NCI-H526 (cell line): ENCODE data around the gene CDH20.
"Not testable (repeated sequence)": the region's sequence is repeated elsewhere in the genome, so short reads cannot be mapped to it uniquely, and the experiment has no call there.

Experiments used
- DNase-seq, 2 experiments: peaks; one replicate each; lab custom pipeline; 2025; lab: John Stamatoyannopoulos, UW

CDH20 gene

DNA sequence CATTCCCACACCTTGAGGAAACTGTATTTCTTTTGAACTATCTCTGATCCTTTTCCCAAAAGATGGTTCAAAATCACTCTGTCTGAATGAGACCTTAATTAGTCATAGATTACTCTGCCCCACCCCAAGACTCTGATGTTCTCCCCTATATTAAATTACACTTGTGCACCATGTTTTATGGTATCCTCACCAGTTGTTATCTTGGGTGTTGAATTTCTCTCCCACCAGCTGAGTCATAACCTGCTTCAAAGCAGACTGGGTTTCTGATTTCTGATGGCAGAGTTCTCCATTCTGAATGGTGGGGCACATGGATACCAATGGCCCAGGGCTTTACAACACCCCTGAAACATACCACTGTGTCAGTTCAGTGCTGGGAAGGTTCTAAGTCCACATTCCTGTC, 15.0 kb downstream of the CDH20 start:
- DNase-seq: no peak

DNA sequence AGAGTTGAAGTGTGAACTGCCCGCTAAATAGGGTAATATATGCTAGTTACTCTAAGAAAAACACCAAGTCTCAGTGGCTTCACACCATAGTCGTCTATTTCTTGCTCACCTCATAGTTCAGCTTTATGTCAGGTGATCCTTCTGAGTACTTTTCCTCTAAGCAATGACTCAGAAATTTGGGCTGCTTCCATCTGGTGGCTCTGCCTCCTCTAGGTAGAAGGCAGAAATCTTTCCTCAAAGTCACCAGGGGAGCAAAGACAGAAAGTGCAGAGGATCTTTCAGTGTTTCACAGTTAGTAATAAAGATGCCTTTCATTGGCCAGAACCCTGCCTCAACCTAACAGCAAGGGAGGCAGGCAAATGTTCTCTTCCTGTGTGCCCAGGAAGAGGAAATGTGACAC, 17.3 kb downstream of the CDH20 start:
- no peak for DNase-seq

DNA sequence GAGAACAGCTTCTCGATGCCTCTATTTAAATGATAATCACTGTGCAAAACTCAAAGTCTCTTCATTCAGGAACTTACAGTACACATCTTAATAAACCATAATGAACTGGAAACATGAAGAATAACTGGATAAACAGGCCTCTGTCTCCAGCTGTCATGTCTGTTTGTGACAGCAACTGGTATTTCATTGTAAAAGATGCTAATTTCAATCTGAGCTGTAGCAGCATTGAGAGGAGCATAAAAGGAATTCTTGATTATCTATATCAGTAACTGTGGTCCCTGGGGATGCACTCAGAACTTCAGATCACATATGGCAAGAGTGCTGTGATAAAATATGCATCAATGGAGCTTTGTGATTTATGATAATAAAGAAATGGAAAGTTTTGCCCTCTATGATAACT, 18.8 kb downstream of the CDH20 start:
- DNase-seq: no peak

DNA sequence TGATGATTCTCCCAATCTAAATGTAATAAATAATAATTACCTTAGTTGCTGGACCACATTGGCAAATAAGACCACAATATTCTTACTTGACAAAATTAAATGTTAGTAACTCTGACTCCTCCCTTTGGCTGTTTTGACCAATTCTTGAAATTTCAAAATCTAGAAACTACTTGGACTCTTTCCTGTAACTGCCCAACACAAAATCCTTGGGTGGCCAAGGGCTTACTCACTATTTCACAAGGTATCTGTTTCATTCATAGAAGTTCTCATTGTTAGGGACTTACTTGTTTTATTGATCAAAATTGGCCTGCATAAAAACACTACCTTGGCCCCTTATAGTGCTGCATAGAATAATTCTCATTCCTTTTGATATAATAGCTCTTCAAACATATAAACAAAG, 19.4 kb downstream of the CDH20 start:
- no peak for DNase-seq

DNA sequence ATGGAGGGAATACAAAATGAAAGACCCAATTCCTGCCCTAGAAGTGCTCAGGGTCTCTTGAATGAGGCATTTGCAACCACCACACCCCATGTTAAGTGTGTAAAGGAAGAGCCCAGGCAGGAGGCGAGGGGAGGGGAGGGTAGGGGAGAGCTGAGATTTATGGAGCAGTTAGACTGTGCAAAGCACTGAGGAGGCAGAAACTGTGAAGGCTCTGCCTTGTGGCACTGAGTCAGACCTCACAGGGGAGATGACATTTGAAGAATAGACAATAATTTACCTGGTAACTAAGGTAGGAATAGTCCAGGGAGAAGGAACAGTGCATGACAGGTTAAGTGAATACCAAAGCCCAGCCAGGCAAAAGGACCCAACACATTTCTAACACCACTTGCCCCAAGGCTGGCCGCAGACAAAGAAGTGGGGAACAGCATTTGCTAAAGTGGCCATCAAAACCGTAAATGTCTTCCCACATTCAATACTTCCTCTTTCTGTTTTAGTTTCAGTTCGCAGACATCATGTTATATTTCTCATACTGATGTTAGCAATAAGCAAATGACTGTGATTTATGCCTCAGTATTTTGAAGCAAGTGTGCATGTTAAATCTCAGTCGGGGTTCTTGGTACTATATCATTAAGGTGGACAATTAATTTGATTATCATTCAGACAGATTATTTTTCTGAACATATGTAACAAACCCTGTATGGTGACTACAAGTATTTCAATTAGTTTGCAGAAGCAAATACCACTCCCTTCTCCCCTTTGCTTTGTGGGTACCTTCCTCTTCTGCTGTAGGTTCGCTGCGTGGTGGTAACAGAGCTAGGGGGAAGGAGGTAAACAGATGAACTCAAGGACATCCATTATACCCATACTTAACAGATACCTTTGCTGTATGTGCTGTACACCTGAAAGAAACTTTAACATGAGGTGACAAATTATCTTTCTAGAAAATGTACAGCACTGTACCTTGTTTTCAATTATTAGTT, 27.5 kb downstream of the CDH20 start:
- DNase-seq: no peak

DNA sequence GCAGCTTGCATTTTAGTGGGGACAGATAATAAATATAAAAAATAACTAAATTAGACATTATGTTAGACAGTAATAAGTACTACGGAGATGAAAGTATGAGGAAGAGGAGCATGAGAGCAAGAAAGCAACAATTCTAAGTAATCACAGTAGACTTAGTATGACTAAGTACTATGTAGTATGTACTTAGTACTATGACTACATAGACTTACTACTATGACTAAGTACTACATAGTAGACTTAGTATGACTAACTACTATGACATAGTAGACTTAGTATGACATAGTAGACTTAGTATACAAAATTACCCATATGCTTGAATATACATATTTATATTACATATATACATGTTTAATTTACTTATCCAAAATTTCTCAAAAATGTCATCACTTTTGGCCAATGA, 29.3 kb downstream of the CDH20 start:
- no peak for DNase-seq

DNA sequence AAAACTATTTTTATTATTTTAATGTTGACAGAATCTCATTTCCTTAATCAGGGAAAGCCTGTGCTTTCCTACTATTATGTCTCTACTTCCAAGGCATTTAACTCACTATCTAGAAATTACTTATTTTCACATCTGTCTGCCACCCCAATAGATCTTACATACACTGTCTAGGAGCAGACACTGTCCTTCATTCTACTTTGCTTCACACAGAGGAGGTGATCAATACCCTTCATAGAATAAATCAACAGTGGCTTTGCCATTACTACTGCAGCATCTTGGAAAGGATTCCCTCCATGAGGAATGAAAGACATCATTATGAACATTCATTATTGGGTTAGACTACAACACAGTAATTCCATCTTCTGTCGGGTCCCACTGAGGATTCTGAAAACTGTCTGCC, 31.7 kb downstream of the CDH20 start:
- DNase-seq: no peak

DNA sequence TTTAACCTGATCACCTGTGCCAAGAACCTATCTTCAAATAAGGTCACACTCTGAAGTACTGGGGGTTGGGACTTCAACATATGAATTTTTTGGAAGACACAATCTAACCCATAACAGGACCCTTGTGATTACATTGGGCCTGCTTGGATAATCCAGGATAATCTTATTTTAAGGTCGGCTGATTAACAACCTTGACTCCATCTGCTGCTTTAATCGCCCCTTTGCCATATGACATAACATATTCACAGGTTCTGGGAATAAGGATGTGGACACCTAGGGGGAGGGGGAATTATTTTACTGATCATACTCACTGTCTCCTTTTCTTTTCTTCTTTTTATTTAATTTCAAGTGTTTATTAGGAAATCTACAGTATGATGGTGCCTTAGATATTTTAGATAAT, 34.8 kb downstream of the CDH20 start:
- DNase-seq: no peak

DNA sequence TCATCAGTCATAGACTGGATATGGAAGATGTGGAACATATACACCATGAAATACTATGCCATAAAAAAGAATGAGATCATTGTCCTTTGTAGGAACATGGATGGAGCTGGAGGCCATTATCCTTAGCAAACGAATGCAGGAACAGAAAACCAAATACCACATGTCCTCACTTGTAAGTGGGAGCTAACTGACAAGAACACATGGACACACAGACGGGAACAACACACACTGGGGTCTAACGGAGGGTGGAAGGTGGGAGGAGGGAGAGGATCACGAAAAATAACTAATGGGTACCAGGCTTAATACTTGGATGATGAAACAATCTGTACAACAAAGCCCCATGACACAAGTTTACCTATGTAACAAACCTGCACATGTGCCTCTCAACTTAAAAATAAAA, 36.4 kb downstream of the CDH20 start:
- DNase-seq: not testable (repeated sequence)

DNA sequence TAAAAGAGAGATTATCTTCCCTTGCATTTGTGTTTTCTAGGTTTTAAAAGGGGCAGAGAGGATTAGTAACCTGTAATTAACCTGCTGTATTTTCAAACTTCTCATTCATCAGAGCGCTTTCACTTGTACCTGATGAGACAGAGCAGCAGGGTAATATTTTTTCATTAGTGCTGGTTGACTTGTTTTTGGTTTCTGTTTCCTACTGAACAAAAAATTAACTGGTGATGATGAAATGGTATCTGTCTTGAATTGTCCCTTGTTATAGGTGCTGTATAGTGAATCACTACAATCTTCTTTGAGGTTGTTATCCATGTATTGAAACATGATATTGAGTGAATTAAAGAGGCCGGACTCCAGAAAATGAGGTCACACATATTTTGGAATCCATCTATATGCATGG, 37.9 kb downstream of the CDH20 start:
- DNase-seq: no peak

DNA sequence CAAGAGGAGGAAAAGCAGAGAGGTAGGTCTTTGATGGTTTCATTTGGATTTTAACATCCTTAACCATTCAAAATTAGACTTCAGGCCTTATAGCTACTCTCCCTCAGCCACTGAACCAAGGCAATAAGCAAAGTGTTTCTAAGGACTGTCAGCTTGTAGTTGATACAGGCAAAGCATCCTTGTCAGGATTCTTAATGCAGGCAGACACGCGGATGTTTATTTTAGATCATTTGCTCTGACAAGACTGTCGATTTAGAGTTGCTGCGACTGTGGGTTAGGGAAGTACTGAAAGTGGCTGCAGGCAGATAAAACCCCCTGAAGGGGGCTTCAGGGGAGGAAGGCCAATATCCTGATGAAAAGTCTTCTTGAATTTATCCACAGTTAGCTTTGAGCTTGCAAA, 46.6 kb downstream of the CDH20 start:
- no peak for DNase-seq

DNA sequence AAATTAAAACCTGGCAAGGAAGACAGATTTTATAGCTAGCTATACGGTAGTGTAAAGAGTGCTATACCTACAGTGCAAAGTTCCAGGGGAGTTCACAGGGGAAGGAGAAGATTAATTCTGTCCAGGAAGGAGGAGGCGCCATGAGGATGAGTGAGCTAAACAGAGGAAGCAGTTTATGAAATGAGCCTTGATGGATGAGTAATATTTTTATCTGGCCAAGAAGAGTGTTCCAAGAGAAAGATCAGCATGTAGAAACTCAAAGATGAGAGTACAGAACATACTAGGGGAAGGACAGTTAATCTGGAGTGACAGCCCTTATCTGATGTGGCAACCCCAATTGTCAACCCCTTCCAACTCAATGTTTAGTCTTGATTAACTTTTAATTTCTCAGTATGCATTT, 54.8 kb downstream of the CDH20 start:
- no peak for DNase-seq

DNA sequence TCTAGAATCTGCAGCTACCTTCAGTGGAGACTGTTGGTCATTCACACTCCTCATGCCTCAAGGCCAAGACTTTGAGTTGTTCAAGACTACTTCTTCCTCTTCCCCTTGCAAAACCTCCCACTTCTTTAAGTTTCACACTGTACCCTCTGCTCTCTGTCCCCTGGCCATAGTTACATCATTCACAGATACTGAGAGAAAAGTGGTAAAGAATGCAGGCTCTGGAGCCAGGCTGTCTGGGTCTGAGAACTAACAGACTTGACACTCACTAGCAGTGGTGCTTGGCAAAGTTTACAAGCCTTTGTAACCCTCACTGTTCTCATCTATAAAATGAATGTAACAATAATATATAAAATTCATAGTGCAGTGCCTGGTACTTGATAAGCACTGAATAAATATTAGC, 61.8 kb downstream of the CDH20 start:
- no peak for DNase-seq

DNA sequence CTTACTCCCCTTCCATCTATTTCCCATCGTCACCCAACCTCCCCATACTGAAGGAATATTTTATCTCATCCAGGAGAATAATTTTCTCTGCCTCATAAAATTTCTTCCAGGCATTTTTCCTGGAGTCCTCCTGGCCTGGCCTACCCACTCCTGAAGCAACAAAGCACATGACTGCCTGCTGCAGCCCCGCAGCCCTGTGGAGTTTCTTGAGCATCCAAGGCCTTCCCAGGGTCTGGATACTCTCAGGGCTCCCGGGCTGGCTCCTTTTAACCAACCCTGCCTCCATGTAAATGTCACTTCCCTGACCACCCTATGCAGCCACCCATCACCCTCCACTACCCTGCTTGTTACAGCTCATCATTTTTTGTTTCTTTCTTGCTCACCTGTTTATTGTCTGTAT, 64.0 kb downstream of the CDH20 start:
- DNase-seq: no peak

DNA sequence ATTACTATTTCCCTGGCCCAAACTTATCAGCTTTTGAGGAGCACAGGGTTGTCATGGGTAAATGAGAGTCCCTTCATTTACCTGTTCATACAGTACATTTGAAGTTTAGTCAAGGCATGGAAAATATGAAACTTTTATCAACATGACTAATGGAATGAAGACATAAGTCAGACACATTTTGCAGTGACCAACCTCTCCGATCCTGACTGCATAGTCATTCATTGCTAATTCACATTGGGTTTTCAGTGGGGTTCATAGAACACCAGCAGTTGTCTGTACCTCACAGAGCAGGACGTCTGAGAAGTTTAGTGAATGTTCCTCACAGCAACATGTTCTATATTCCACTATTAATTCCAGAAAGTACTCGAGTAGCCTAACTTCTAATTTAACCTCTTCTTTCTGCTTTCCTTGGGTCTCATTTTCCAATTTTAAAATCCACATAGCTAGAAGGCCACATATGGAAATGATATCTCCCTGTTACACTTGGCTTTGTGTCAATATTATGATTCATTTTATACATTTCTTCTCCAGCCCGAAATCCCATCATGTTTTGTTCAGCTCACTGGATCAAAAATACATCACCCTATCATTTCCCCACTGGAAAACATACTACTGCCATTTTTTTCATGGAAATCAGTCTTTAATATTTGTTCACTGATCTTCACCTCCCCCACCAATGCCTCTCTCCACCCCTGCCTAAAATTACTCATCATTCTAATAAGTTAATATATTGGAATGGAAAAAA, 65.9 kb downstream of the CDH20 start:
- DNase-seq: no peak

DNA sequence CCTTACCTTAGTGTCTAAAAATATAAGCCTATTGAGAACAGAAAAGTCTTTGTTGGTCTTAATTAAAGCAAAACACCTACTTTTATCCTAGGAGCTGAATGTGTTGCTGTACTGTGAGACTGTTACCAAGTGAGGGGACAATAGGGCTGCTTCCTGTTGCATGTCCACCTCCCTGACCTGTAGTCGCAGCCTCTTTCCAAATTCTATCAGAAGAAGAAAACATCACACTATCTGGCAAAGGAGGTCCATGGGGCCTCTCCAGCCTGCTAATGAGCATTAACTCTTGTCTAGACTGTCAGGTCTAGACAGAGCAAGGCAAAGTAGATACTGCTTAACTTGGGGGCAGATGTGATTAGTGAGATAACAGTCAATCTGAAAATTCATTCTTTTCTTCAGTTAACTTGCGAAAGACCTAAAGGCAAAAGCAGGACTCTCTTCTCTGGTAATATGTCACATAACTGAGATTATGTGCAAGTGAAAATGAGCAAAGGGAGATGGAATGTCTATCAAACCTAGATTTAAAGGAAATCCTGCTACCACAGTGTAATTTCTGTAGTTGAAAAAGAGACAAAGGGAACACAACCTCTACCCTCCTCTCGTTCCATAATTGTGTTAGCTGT, 66.9 kb downstream of the CDH20 start:
- DNase-seq: no peak

DNA sequence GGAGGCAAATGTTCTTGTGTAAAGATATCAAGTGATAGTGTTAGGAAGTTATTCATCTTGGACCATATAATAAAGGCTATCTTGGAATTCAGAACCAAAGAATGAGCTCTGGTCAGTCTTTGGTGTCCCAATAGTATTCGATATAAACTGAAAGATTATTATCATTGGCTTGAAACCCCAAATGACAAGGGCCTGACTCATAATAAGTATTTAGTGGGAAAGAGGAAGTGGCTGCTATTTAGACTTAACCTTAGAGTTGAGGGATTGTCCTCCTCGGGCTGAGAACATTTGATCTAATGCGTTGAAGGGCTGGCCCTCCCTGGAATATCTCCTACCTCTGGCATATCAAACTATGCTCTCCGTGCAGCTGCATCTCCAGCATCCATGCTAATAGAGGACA, 67.5 kb downstream of the CDH20 start:
- DNase-seq: no peak

DNA sequence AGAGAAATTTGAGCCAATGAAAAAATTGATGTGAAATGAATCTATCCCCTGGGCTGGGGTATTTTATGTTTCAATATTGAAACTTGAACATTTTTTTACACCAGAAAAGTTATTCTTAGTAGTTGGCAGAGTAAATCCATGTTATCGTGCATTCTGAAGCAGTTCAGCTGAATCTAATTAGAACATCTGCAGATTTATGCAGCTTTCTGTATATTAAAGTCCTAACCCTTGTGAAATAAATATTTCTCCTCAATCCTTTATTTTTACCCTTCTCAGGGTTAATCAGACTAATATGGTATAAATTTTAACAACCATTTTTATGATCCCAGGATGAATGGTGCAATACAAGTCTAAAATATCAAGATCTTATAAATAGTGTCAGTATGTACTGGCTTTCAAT, 69.5 kb downstream of the CDH20 start:
- no peak for DNase-seq

DNA sequence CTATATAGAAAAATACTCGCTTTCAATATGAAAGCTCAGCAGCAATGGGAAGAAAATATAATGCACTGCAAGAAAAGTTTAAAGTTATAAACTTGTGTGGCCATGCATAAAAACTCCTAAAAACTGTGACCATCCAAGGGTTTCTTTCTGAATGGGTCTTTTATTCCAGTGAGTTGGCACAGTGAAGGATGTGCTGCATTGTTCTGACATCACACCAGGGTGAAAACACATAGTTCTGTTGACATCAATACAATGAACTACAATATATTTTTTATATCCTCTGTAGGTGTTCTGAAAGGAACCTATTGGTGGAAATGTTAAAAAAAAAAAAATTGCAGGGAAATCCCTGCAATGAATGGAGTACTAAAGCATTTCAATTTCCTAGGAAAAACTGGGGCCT, 80.2 kb downstream of the CDH20 start:
- no peak for DNase-seq

DNA sequence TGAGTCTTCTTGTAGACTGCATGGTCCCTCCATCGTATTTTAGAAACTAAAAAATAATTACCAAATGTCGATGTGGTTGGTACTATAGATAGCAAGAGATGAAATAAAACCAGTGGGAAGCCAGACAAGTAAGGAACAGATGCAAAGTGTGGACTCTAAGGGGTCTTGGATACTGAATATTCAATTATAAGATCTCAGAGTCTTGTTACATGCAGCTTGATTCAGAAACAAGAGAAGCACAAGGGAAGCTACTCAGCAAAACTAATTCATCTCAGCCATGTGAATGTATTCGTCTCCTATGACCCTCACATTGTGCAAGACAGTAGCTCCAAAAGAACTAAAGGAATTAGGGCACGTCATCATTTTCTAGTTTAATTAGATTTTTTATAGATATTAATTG, 80.9 kb downstream of the CDH20 start:
- DNase-seq: no peak

DNA sequence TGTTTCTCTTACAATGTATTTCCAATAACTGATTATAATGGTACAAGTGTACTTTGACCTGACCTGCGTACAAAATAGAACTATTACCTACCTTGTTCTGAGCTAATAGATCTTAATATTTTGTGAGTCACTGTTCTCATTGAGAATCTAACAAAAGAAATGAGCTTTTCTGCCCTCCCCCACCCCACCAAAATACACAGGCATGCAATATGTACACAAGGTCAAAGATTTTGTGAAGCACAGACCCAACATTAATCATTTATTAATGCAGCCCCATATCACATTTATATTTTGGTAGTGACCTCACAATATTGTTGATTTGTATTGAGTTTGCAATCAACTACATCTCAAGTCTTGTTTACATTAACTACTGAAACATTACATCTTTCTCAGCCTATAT, 86.5 kb downstream of the CDH20 start:
- no peak for DNase-seq

DNA sequence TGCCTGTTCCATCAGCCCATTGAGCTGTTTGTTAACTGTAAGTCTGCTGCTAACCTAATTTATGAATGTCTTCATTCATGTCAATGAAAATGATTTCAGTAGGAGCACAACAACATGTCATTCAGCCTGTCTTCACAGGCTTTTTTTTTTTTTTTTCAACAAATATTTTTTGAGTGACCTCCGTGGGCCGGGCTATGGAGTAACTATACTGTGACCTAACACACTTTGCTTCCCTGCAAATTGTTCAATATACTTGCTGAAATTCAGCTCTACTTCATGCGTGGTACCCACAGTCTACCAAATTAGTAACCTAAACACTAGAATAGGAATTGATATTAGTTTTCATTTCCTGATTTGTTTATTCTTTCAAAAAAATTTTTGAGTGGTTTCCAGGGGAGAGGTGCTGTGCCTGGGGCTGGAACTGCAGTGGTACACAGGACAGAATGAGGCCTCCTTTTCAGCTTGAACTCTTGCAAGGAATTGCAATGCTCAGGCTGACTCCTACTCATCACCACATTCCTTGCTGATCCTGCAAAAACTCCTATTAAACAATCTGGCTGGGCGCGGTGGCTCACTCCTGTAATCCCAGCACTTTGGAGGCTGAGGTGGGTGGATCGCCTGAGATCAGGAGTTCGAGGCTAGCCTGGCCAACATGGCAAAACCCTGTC, 87.1 kb downstream of the CDH20 start:
- no peak for DNase-seq
